Loucy (cell line): ENCODE measurements around the gene ALKBH1.

Source experiments
- H2AFZ ChIP-seq: fragments of 200-600 bp; sonication (generic); 2 replicates; pipeline ENCODE4 v1.6.0; 2016; ENCODE audit warnings: antibody characterized with exemption, mild to moderate bottlenecking, low read length, moderate library complexity
- H3F3A ChIP-seq: fragments of 200-600 bp; 2 replicates; pipeline ENCODE4 v1.6.0; 2016; ENCODE audit warnings: antibody characterized with exemption, low read depth, mild to moderate bottlenecking
- H3K27me3 ChIP-seq: fragments of 200-600 bp; sonication (generic); 2 replicates; pipeline ENCODE4 v1.6.1; 2014; ENCODE audit warnings: low read length, mild to moderate bottlenecking; ENCODE audit not compliant: insufficient read depth, poor library complexity, severe bottlenecking
- H3K36me3 ChIP-seq: fragments of 200-600 bp; sonication (generic); 2 replicates; pipeline ENCODE4 v1.6.1; 2016; ENCODE audit warnings: low read length; ENCODE audit not compliant: insufficient read depth
- H3K4me1 ChIP-seq: fragments of 200-600 bp; sonication (generic); 2 replicates; pipeline ENCODE4 v1.5.1; 2014; ENCODE audit warnings: low read length, mild to moderate bottlenecking; ENCODE audit not compliant: insufficient read depth, poor library complexity, severe bottlenecking
- H3K4me2 ChIP-seq: fragments of 200-600 bp; sonication (generic); 2 replicates; pipeline ENCODE4 v1.6.0; 2014; ENCODE audit warnings: antibody characterized with exemption, low read length, low read depth, mild to moderate bottlenecking; ENCODE audit not compliant: poor library complexity, severe bottlenecking
- H3K4me3 ChIP-seq: fragments of 200-600 bp; sonication (generic); 2 replicates; pipeline ENCODE4 v1.5.1; 2014; ENCODE audit warnings: low read length, mild to moderate bottlenecking, mixed read lengths; ENCODE audit not compliant: poor library complexity, severe bottlenecking
- H3K79me2 ChIP-seq: fragments of 200-600 bp; sonication (generic); 2 replicates; pipeline ENCODE4 v1.6.1; 2014; ENCODE audit warnings: low read length; ENCODE audit not compliant: insufficient read depth
- H3K9ac ChIP-seq: fragments of 200-600 bp; sonication (generic); 2 replicates; pipeline ENCODE4 v1.6.0; 2014; ENCODE audit warnings: mild to moderate bottlenecking, low read depth, low read length, moderate library complexity; ENCODE audit not compliant: poor library complexity, severe bottlenecking
- H3K9me2 ChIP-seq: fragments of 200-600 bp; sonication (generic); replicated peaks from 2 replicates; pipeline ENCODE4 v1.6.1; 2016; ENCODE audit warnings: low read depth, low read length, mixed read lengths
- H3K9me3 ChIP-seq: fragments of 200-600 bp; sonication (generic); 2 replicates; pipeline ENCODE4 v1.6.1; 2014; ENCODE audit warnings: mild to moderate bottlenecking, antibody characterized with exemption, low read length, low read depth; ENCODE audit not compliant: insufficient read depth
- H4K20me1 ChIP-seq: fragments of 200-600 bp; sonication (generic); 2 replicates; pipeline ENCODE4 v1.6.0; 2014; ENCODE audit warnings: antibody characterized with exemption, low read length, mild to moderate bottlenecking; ENCODE audit not compliant: insufficient read depth, poor library complexity, severe bottlenecking
- EZH2phosphoT487 ChIP-seq: fragments of 200-600 bp; IDR thresholded peaks from 2 replicates; pipeline ENCODE4 v1.6.1; 2018; ENCODE audit warnings: antibody characterized with exemption, mild to moderate bottlenecking, moderate library complexity, borderline replicate concordance
- TF ChIP-seq, protein P1 (sequence below): fragments of 200-600 bp; sonication (generic); conservative IDR thresholded peaks from 2 replicates; pipeline ENCODE4 v1.5.1; 2014; ENCODE audit warnings: mild to moderate bottlenecking, antibody characterized with exemption, low read length

ALKBH1 gene

DNA sequence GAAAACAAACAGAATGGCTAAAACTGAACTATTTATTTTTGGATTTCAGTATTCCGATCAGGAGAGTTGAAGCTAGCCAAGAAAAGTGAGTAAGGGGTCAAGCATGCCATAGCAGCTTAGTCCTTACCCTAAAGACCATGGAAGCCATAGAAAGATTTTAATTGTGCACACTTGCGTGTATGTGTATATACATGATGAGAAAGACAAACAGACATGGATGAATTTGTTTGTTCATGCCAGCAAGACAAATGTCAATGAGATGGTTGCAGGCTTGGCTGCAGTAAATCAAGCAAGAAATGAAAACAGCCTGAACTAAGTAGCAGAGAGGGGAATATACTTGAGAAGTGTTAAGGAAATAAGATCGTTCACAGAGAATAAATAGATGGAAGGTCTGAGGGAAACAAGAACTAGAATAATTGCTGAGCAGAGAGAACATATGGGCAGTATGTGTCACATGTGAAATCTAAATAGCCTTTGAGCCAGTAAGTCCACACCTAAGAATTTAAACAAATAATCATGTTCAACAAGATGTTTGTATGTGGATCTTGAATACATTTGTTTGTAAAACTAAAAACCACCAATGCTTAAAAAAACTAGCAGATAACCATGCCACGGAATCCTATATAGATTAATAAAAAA lies 38.4 kb upstream of the ALKBH1 start:
- Histone ChIP-seq H3K4me2 (no peak overlapping the region), H3K79me2 (peaks cover 2% of the 10 kb centered on the region; the same call in 1 of the 2 replicates), H3K9me3 (no peaks in the 10 kb centered on the region), H2AFZ (no peak overlapping the region), H3F3A (no peaks in the 10 kb centered on the region), H3K9ac (no peak overlapping the region), H3K36me3 (peaks cover 64% of the 10 kb centered on the region), H3K4me1 (no peaks in the 10 kb centered on the region), H3K4me3 (no peak overlapping the region), H3K27me3 (no peaks in the 10 kb centered on the region), H4K20me1 (peaks cover 12% of the 10 kb centered on the region), H3K9me2 (no peaks in the 10 kb centered on the region)
- no peak for TF ChIP-seq EZH2phosphoT487

DNA sequence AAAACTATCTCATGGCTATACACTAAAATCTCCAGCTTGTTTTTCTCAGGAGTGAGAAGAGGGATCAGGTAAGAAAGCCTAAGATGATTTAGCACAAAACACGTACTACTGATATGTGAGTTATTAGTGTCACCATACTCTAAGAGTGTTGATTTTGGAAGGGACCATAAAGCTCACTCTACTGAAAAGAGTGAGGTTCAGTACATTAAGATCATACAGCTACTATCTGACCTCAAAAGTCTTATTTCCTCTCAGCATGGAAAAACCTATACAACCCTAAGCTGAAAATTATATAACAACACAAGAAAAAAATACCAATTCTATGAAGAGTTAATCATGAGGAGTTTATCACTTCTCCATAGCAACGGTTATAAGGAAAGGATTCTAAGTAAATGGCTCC lies 33.6 kb upstream of the ALKBH1 start:
- Histone ChIP-seq H3K4me2 (no peak overlapping the region), H3F3A (no peaks in the 10 kb centered on the region), H2AFZ (no peak overlapping the region), H3K9ac (no peak overlapping the region), H3K27me3 (no peaks in the 10 kb centered on the region), H3K79me2 (no peaks in the 10 kb centered on the region), H3K36me3 (peaks cover 74% of the 10 kb centered on the region; the same call in 1 of the 2 replicates), H3K4me3 (no peak overlapping the region), H4K20me1 (peaks cover 22% of the 10 kb centered on the region), H3K9me2 (no peaks in the 10 kb centered on the region), H3K4me1 (no peaks in the 10 kb centered on the region), H3K9me3 (no peaks in the 10 kb centered on the region)
- TF ChIP-seq EZH2phosphoT487 = no peak
- TF ChIP-seq, protein P1, sequence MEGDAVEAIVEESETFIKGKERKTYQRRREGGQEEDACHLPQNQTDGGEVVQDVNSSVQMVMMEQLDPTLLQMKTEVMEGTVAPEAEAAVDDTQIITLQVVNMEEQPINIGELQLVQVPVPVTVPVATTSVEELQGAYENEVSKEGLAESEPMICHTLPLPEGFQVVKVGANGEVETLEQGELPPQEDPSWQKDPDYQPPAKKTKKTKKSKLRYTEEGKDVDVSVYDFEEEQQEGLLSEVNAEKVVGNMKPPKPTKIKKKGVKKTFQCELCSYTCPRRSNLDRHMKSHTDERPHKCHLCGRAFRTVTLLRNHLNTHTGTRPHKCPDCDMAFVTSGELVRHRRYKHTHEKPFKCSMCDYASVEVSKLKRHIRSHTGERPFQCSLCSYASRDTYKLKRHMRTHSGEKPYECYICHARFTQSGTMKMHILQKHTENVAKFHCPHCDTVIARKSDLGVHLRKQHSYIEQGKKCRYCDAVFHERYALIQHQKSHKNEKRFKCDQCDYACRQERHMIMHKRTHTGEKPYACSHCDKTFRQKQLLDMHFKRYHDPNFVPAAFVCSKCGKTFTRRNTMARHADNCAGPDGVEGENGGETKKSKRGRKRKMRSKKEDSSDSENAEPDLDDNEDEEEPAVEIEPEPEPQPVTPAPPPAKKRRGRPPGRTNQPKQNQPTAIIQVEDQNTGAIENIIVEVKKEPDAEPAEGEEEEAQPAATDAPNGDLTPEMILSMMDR = no peak

DNA sequence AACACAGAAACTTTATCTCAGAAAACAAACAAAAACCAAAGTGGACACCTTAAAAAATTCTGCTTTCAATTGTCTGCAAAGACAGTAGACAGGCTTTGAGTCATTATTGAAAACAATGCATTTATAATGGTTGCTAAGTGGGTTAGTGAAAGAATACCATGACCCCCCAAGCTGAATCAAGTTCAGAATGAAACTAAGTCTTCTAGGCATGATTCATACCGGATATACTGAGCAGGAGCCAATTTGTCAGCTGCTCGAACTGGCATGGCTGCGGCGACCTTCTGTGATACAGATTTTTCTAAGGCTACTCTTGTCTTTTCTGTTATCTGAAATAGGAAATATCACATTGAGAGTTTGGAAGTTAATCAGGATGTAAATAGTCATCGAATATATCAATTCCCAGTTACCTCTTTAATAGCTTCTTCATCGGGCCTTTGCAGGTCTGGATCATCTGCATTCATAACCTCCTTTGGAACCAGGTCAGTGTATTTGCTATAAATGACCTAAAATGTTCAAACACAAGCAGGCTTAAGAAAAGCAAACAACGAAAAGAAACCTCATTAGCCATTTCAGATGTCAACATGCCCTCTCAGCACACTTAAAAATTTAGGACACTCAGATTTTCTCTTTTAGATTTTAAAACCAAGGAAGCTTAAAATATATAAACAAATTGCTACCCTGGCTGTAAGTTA lies 30.9 kb upstream of the ALKBH1 start:
- H3F3A ChIP-seq = no peaks in the 10 kb centered on the region
- H3K27me3 ChIP-seq = no peaks in the 10 kb centered on the region
- no peak overlapping the region for H3K9ac ChIP-seq
- no peaks in the 10 kb centered on the region for H3K9me3 ChIP-seq
- no peaks in the 10 kb centered on the region for H3K4me1 ChIP-seq
- H2AFZ ChIP-seq = no peak overlapping the region
- H3K36me3 ChIP-seq = peaks cover 78% of the 10 kb centered on the region; the same call in 1 of the 2 replicates
- H3K9me2 ChIP-seq = no peaks in the 10 kb centered on the region
- H3K4me3 ChIP-seq = no peak overlapping the region
- no peak overlapping the region for H3K4me2 ChIP-seq
- H3K79me2 ChIP-seq = no peaks in the 10 kb centered on the region
- TF ChIP-seq, protein P1 = no peak
- TF ChIP-seq EZH2phosphoT487 = no peak
- H4K20me1 ChIP-seq = peaks cover 13% of the 10 kb centered on the region
